ENCODE results near the gene BCL2L14. TPM values are rescaled to one million over a fixed set of nuclear protein-coding genes. Genes with fewer than 3 reads are reported as not detected.

Gene BCL2L14
- total and polyA plus RNA-seq, 9 of the 15 experiments (the other 6 are each of a cell fraction or from before 2014, with no cell fraction given): not detected

DNA sequence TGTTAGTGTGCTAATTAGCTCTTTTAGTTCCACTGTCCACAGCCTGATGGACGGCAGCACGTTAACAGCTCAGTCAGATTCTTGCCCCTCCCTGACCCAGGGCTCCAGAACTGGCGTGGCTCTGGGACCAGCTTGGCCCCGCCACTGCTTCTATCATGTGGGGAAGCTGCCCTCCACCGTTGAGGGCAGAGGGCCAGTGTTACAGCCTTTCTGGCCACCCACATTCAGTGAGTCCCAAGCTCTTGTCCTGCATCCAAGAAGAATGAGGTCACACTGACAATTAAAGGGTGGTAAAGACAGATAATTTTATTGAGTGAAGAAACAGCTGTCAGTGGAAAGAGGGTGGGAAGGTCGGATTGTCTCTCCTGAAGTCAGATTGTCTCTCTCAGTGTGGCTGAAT lies 36.9 kb downstream of the BCL2L14 start:
- ChIA-PET CTCF (ENCODE audit: low intra/inter-chr PET ratio) (no interaction called here), POLR2A (interaction anchor here (0.6 to 0.7 kb wide), 5 partner anchors 12 to 1387 kb away, joined by 3 to 4 read pairs (median 3); no protein-coding TSS in a partner anchor)
- FAIRE-seq (no peak), ATAC-seq (no peak), DNase-seq (ENCODE audit: extremely low read depth in 1 of 4, low spot score in 3 of 4) (no peak)
- no TSS peak for BruUV-seq (replicated peaks)
- H3K4me3 ChIP-seq: no peak overlapping the region
- no peak overlapping the region for H2AFZ ChIP-seq (ENCODE audit: low read depth, low read length)
- H3K9me3 ChIP-seq (replicated peaks; ENCODE audit: control insufficient read depth, insufficient read depth, low read depth, low read length): no peaks in the 10 kb centered on the region
- no peaks in the 10 kb centered on the region for H3K36me3 ChIP-seq (ENCODE audit: control insufficient read depth, insufficient read depth, low read length)
- H3K79me2 ChIP-seq (ENCODE audit: control insufficient read depth, insufficient read depth, low read length): no peaks in the 10 kb centered on the region
- intact Hi-C loops (cut with micrococcal nuclease) (no loop called here), in situ Hi-C loops (cut with MboI) (no loop called here)
- H3K9me1 ChIP-seq (ENCODE audit: control insufficient read depth, insufficient read depth, low read length): no peaks in the 10 kb centered on the region
- no peak overlapping the region for H3K4me2 ChIP-seq (ENCODE audit: insufficient read depth, low read length)
- no peak overlapping the region for H3K9ac ChIP-seq (ENCODE audit: insufficient read depth in 1 of 2, low read depth in 2 of 2, low read length in 2 of 2)
- WGBS (ENCODE audit: insufficient coverage, low coverage, missing lambda C conversion rate): 30% methylated on average over 3 of the region's 6 CpGs
- H3K27me3 ChIP-seq (ENCODE audit: control insufficient read depth in 2 of 2, insufficient read depth in 2 of 2, low read length in 2 of 2): no peaks in the 10 kb centered on the region
- TF ChIP-seq SMARCE1 (IDR thresholded peaks at IDR 0.05) (no peak), ZNF668 (CRISPR knock-in tag; IDR thresholded peaks at IDR 0.05) (no peak), WHSC1 (IDR thresholded peaks at IDR 0.05; ENCODE audit: low read length) (no peak), LCOR (CRISPR knock-in tag; IDR thresholded peaks at IDR 0.05) (no peak), KLF10 (CRISPR knock-in tag; IDR thresholded peaks at IDR 0.05) (no peak), EWSR1 (IDR thresholded peaks at IDR 0.05; ENCODE audit: borderline replicate concordance, low read depth, partially characterized antibody) (no peak), ZNF217 (CRISPR knock-in tag; IDR thresholded peaks at IDR 0.05) (no peak), STAG1 (CRISPR knock-in tag; IDR thresholded peaks at IDR 0.05; ENCODE audit: borderline replicate concordance) (no peak)
- TF ChIP-seq, protein P1, sequence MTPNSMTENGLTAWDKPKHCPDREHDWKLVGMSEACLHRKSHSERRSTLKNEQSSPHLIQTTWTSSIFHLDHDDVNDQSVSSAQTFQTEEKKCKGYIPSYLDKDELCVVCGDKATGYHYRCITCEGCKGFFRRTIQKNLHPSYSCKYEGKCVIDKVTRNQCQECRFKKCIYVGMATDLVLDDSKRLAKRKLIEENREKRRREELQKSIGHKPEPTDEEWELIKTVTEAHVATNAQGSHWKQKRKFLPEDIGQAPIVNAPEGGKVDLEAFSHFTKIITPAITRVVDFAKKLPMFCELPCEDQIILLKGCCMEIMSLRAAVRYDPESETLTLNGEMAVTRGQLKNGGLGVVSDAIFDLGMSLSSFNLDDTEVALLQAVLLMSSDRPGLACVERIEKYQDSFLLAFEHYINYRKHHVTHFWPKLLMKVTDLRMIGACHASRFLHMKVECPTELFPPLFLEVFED (CRISPR knock-in tag; conservative IDR thresholded peaks at IDR 0.05): no peak
- TF ChIP-seq, protein P2, sequence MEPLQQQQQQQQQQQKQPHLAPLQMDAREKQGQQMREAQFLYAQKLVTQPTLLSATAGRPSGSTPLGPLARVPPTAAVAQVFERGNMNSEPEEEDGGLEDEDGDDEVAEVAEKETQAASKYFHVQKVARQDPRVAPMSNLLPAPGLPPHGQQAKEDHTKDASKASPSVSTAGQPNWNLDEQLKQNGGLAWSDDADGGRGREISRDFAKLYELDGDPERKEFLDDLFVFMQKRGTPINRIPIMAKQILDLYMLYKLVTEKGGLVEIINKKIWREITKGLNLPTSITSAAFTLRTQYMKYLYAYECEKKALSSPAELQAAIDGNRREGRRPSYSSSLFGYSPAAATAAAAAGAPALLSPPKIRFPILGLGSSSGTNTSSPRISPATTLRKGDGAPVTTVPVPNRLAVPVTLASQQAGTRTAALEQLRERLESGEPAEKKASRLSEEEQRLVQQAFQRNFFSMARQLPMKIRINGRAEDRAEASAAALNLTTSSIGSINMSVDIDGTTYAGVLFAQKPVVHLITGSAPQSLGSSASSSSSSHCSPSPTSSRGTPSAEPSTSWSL (CRISPR knock-in tag; IDR thresholded peaks at IDR 0.05; ENCODE audit: borderline replicate concordance): no peak
- TF ChIP-seq, protein P3, sequence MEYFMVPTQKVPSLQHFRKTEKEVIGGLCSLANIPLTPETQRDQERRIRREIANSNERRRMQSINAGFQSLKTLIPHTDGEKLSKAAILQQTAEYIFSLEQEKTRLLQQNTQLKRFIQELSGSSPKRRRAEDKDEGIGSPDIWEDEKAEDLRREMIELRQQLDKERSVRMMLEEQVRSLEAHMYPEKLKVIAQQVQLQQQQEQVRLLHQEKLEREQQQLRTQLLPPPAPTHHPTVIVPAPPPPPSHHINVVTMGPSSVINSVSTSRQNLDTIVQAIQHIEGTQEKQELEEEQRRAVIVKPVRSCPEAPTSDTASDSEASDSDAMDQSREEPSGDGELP (CRISPR knock-in tag; IDR thresholded peaks at IDR 0.05; ENCODE audit: borderline replicate concordance): no peak
- H3K4me1 ChIP-seq (replicated peaks in 1 of 2; ENCODE audit: control insufficient read depth in 2 of 2, insufficient read depth in 2 of 2, low read length in 2 of 2): no peaks in the 10 kb centered on the region
- H3K27ac ChIP-seq (ENCODE audit: extremely low read depth, low read depth, low read length): no peak overlapping the region
- no peaks in the 10 kb centered on the region for H4K20me1 ChIP-seq (replicated peaks; ENCODE audit: control insufficient read depth, insufficient read depth, low read length)

Measured in K562 (cell line).